ENCODE results near the gene SAPCD1.
"Not testable (repeated sequence)": the region's sequence is repeated elsewhere in the genome, so short reads cannot be mapped to it uniquely, and the experiment has no call there.

Gene SAPCD1

DNA sequence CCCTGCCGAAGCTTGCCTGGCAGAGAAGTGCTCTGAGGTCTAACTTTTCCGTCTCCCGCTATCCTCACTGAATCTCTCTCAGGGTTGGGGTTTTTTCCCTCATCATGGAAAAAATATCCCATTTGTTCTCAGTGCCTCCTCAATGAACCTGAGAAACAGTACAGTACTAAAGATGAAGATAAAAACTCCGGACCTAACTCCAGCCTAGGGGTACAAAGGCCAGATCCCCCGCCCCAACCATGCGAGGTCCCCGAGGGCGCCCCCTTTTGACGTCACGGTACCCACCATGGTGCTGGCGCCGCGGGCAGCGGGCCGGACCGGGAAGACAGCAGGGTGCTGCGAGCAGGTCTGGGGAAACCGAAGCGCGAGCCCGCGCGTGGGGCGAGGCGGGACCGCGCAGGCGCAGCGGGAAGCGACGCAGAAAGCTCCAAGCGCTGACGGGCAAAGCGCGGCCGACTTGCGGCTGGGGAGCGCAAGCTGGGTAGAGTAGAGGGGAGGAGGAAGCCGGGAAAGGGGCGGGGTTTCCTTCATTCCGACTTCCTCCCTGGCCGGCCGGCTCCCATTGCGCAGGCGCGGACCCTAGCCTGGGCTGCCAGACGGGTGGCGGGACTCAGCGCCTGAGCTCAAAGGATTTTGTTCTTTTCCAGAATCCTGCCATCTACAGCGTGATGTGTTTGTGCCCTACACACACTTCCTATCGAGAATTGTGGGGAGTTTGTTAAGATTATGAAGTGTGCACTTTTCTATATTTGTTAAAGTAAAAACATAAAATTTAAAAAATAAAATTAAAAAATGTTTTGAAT lies 44.2 kb downstream of the SAPCD1 start, which contains the start of gene LSM2:
TSS of gene LSM2 (minus strand) at position 497 of the 803 bp plus-strand sequence. CDS start at position 288, 209 bp downstream.
- peak; percentile 92 for DNase-seq

DNA sequence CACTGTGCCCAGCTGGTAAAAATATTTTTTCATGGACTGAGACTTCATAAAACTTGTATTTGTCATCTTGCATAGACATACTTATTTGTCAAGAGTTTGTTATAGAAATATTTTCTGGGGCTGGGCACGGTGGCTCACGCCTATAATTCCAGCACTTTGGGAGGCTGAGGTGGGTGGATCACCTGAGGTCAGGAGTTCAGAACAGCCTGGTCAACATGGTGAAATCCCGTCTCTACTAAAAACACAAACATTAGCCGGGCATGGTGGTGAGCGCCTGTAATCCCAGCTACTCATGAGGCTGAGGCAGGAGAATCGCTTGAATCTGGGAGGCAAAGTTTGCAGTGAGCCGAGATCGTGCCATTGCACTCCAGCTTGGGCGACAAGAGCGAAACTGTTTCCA lies 46.1 kb downstream of the SAPCD1 start:
- DNase-seq: not testable (repeated sequence)

DNA sequence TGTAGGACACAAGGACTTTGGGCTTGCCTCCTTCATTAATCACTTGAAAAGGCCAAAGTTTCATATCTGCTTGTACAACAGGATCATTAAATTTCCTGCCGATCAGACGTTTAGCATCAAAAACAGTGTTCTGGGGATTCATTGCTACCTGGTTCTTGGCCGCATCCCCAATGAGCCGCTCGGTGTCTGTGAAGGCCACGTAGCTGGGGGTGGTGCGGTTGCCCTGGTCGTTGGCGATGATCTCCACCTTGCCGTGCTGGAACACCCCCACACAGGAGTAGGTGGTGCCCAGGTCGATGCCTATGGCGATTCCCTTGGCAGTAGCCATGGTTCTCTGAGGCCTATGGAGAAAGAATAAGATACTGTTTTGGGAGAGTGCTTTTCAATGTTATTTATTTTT lies 49.2 kb downstream of the SAPCD1 start:
- DNase-seq: no peak

DNA sequence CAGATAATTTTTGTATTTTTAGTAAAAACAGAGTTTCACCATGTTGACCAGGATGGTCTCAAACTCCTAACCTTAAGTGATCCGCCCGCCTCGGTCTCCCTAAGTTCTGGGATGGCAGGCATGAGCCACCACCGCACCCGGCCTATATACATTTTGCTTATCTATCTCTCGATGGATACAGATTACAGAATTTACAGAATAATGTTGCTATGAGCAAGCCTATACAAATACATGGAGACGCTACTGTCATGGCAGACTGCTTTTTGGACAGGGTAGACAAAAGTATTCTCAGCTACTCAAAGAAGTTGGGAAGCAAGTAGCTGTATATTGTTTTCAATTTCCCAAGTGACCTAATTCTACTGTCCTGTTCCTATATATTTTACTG lies 51.0 kb downstream of the SAPCD1 start:
- no peak for DNase-seq

All from DMS 273 treated with DMSO at 0.1 percent for 48 hours (cell line).